MG63 (cell line): ENCODE data around the gene NID2. TPM values are rescaled to one million over a fixed set of nuclear protein-coding genes. Genes with fewer than 3 reads are reported as not detected.

Source experiments
- DNase-seq: peaks from one replicate; pipeline ENCODE4 v3.0.0-alpha.2; 2020
- H3K27me3 ChIP-seq: fragments of 250-450 bp; sonication (Bioruptor Pico); 2 replicates; pipeline ENCODE4 v1.5.1; 2020; ENCODE audit warnings: mild to moderate bottlenecking, moderate library complexity
- H3K36me3 ChIP-seq: fragments of 250-450 bp; sonication (Bioruptor Pico); 2 replicates; pipeline ENCODE4 v1.5.1; 2020; ENCODE audit warnings: mild to moderate bottlenecking, moderate library complexity
- H3K4me3 ChIP-seq: fragments of 250-450 bp; sonication (Bioruptor Pico); 2 replicates; pipeline ENCODE4 v1.5.1; 2020; ENCODE audit warnings: mild to moderate bottlenecking, moderate library complexity
- H3K9me3 ChIP-seq: fragments of 250-450 bp; sonication (Bioruptor Pico); 2 replicates; pipeline ENCODE4 v1.5.1; 2020; ENCODE audit warnings: mild to moderate bottlenecking, moderate library complexity
- total RNA-seq: library from RNA; depleted of rRNA; stranded (reverse); fragments of >200 nt; shearing (Covaris generic); gene quantifications from 2 replicates; pipeline ENCODE4 v1.2.3, GENCODE V29; 2014; ENCODE audit warnings: low replicate concordance

NID2 gene
- total RNA-seq, 1 experiment from 2014 or later = 2.3 TPM

DNA sequence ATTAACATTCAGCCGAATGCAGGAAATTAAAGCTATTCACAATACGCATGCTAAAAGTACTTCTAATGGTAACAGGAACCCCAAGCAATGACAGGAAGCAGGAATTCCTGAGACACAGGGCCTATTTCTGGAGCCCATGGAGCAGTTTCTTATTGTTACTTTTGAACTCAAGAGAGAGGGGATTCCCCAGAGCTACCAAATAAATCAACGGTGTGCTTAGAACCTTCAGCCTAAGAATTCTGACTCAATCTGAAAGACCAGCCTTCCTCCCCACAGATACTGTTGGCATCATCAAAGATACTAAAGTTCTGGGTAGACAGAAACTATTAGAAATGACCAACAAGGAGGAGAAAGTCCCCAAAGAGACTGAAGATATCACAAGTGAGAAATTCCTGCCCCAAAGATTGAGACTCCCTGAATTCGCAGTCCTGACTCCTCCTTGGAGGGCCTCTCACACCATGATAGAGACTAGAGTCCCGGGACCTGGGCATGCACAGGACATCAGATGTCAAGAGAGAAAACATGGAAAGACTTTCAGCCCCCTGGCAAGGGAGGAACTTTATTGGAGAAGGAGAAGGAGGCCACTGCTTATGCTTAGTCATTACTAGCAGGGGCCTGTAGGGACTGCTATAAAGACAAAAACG is 46.8 kb downstream of the NID2 start:
- H3K36me3 ChIP-seq = no peaks in the 10 kb centered on the region
- no peaks in the 10 kb centered on the region for H3K27me3 ChIP-seq
- H3K4me3 ChIP-seq = no peak overlapping the region
- no peaks in the 10 kb centered on the region for H3K9me3 ChIP-seq
- DNase-seq = no peak

- Histone ChIP-seq H3K4me3 (no peak overlapping the region), H3K36me3 (no peaks in the 10 kb centered on the region), H3K9me3 (no peaks in the 10 kb centered on the region), H3K27me3 (no peaks in the 10 kb centered on the region)
- DNase-seq = no peak
These were observed 47.8 kb downstream of the NID2 start for GRCh38 chr14:52020866-52021717.

DNA sequence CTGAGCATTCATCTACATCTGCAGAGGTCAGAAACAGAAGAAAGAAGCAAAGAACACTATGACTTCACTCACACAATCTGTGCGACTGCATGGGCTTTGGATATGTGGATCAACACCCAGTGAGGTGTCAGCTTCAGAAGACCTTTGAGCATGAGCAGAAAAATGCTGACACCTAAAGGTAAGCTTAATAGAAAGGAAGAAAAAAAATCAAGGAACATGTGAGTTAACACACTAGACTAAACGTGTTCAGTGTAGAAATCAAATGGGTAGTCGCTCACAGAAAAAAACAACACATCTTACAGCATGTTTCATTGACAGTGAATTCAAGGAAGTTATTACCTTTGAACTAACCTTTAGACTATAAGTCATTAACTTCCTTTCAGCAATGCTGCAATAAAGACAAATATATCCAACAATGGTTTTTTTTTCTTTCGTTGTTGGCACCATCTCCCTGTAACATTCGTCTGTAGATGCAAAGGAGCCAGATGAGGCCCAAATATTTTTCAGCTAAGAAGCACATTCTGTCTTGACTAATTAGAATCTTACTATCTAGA is 48.6 kb downstream of the NID2 start:
- Histone ChIP-seq H3K4me3 (no peak overlapping the region), H3K27me3 (no peaks in the 10 kb centered on the region), H3K36me3 (no peaks in the 10 kb centered on the region), H3K9me3 (no peaks in the 10 kb centered on the region)
- no peak for DNase-seq

DNA sequence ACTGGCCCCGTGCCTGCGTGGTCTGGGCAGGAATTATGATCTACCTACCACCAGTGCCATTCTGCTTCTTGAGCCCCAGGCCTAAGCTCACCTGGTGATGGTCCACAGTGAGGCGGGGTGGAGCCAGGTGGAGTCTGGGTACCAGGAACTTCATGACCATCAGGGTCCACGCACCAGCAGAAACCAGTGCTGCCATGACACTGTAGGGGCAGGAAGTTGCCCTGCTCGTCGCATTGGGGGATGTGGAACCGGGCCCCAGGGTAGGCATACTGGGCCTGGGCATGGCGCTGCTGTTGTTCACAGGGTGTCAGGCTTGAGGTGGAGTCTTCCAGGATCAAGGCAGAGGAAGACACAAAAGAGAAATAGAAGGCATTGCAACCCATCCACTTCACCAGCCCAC is 49.9 kb downstream of the NID2 start:
- no peak for DNase-seq
- Histone ChIP-seq H3K36me3 (no peaks in the 10 kb centered on the region), H3K9me3 (no peaks in the 10 kb centered on the region), H3K27me3 (no peaks in the 10 kb centered on the region), H3K4me3 (no peak overlapping the region)

DNA sequence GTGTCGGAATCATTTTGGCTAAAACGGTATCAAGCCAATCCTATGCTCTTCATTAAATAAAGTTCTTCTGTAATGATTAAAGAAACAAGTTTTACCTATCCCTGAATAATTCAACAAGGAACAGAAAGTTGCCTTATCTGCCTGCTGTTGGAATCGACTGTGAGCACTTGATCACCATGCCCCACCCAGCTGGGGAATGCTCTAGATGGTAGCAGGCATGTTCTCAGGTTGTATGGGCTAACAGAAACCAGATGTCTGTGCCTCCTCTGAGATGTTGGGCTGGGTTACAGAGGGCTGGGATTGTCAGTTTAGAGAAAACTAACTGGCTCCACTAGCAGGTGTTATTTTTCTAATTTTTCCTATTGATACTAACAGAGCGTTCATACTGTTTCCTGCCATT is 50.6 kb downstream of the NID2 start:
- Histone ChIP-seq H3K27me3 (no peaks in the 10 kb centered on the region), H3K4me3 (no peak overlapping the region), H3K9me3 (no peaks in the 10 kb centered on the region), H3K36me3 (no peaks in the 10 kb centered on the region)
- no peak for DNase-seq

DNA sequence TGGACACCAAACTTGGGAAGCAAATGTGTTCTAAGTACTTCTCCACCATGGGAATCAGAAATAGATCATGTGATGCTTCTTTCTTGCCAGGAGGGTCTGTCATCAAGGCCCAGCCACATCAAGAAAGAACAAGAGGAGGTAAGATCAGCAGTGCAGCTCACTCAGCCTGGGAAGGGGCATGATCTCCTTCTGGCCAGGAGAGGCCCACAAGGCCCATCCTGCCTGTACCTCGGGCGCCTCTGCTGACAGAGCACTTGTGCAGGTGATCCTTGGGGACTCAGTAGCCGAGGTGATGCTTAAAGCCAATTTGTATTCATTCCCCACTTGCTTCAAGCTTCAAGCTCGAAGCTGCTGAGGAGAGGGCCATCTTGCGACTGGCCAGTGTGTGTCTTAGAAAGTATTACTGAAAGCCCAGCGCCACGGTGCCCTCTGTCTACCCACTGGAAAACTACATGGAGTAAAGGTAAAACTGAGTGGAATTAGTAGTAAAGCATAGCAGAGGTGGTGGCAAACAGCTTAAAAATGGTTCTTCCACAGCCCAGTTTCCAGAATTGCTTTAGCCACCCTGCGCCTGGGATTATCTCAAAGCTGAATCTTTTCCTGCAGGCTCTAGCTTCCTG is 53.3 kb downstream of the NID2 start:
- peak; percentile 11 for DNase-seq

DNA sequence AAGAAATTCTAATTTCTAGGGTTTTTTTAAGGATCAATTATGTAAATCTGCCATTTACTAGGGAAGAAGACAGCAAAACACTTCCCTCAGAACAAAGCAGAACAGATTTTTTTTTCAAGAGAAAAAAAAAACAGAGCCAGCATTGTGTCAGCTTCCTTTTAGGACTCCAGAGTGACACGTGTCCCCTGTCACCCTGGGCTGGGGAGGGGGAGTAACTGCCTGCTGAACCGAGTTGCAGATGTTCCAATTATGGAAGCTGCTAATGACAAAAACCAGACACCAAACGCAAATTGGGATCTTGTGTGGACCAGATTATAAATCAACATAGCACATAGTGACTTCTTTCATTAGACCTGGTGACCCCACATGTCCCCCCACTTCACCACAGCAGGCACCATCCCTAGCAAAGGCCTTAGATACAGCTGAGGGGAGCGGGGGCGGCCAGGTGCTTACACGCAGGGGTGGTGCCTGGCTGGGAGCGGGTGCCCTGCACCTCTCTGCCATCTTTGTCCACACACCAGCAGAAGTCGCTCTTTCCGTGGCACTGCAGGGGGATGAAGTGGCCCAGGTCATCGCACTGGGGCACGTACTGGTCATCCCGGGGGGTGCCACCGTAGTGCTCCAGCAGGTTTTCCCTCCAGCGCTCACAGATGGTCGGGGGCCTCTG is 54.1 kb downstream of the NID2 start:
- no peak overlapping the region for H3K4me3 ChIP-seq
- peaks cover 5% of the 10 kb centered on the region; the same call in 1 of the 2 replicates for H3K36me3 ChIP-seq
- DNase-seq = no peak

More for the DNA sequence above, 53.3 kb downstream of the NID2 start:
- H3K36me3 ChIP-seq = peaks cover 2% of the 10 kb centered on the region; the same call in 1 of the 2 replicates
- no peaks in the 10 kb centered on the region for H3K27me3 ChIP-seq
- H3K4me3 ChIP-seq = no peak overlapping the region
- H3K9me3 ChIP-seq = no peaks in the 10 kb centered on the region

GRCh38 chr14:52013984-52014600 is 54.8 kb downstream of the NID2 start:
- no peak for DNase-seq
- Histone ChIP-seq H3K36me3 (peaks cover 5% of the 10 kb centered on the region; the same call in 1 of the 2 replicates), H3K27me3 (no peaks in the 10 kb centered on the region), H3K9me3 (no peaks in the 10 kb centered on the region), H3K4me3 (no peak overlapping the region)

More for the DNA sequence above, 54.1 kb downstream of the NID2 start:
- Histone ChIP-seq H3K9me3 (no peaks in the 10 kb centered on the region), H3K27me3 (no peaks in the 10 kb centered on the region)

GRCh38 chr14:52012635-52013034 is 56.2 kb downstream of the NID2 start:
- Histone ChIP-seq H3K9me3 (no peaks in the 10 kb centered on the region), H3K4me3 (no peak overlapping the region), H3K27me3 (no peaks in the 10 kb centered on the region), H3K36me3 (peaks cover 9% of the 10 kb centered on the region)
- DNase-seq = peak; percentile 51

DNA sequence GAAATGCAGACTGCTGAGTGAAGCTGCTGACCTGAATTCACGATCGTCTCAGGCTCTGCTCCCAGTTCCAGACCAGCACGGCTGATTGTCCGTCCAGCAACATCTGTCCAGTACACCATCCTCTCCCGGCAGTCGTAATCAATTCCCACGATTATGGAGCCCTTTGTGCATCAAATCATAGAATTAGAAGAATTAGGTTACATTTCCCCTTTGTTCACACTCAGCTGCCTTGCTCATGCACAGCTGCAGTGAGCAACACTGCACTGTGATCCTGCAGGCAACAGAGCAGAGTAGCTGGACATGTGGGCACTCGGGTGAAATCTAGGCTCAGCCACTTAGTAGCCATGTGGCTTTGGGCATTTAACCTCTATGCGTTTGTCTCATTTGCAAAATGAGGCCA is 57.3 kb downstream of the NID2 start:
- no peaks in the 10 kb centered on the region for H3K27me3 ChIP-seq

DNA sequence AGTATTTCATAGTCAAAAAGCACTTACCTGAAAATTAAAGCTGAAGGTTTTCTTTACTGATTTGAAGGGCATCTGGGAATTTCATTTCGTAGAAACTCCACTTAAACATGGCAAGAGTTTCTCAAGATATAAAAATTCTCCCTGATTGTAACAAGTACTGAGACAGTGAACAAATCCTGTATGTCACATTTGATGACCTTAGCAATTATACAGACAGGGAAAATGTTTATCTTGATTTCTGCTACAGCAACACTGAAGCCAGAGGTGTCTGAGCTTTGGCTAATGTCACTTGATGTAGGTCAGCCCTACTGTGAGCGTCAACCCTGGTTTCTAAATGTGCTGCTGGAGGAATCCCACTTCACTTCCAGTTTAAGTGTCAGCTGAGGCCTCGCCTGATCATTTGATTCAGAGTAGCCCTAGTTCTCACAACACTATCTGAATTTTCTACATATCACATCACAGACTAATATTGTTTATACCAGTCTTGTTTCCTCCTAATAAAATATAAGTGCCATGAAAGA is 58.6 kb downstream of the NID2 start:
- H3K9me3 ChIP-seq = no peaks in the 10 kb centered on the region
- DNase-seq = no peak
- H3K36me3 ChIP-seq = peaks cover 24% of the 10 kb centered on the region
- no peak overlapping the region for H3K4me3 ChIP-seq
- no peaks in the 10 kb centered on the region for H3K27me3 ChIP-seq

More for the DNA sequence above, 57.3 kb downstream of the NID2 start:
- H3K9me3 ChIP-seq = no peaks in the 10 kb centered on the region
- peaks cover 19% of the 10 kb centered on the region for H3K36me3 ChIP-seq
- H3K4me3 ChIP-seq = no peak overlapping the region
- DNase-seq = no peak

DNA sequence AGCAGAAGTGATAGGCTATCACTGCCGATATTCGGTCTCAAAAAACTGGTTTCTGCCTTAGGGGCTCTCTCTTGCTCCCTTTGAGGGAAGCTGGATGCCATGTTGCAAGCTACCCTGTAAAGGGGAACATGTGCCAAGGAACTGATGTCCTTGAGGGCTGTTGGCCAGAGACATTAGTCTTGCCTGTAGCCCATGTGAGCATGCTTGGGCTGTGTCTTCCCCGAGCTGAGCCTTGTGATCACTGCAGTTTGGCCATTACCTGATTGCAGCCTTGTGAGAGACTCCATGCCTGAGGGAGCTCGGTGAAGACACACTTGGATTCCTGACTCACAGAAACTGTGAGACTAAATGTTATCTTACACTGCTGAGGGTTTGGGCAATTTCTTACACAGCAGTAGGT is 60.7 kb downstream of the NID2 start:
- no peak for DNase-seq
- no peaks in the 10 kb centered on the region for H3K9me3 ChIP-seq
- H3K27me3 ChIP-seq = no peaks in the 10 kb centered on the region
- H3K36me3 ChIP-seq = peaks cover 45% of the 10 kb centered on the region
- H3K4me3 ChIP-seq = no peak overlapping the region

- Histone ChIP-seq H3K27me3 (no peaks in the 10 kb centered on the region), H3K36me3 (peaks cover 48% of the 10 kb centered on the region), H3K4me3 (no peak overlapping the region), H3K9me3 (no peaks in the 10 kb centered on the region)
- DNase-seq = no peak
These were observed 61.2 kb downstream of the NID2 start for GRCh38 chr14:52007637-52008036.

GRCh38 chr14:52007211-52007610 is 61.6 kb downstream of the NID2 start:
- Histone ChIP-seq H3K4me3 (no peak overlapping the region), H3K36me3 (peaks cover 49% of the 10 kb centered on the region), H3K27me3 (no peaks in the 10 kb centered on the region), H3K9me3 (no peaks in the 10 kb centered on the region)
- DNase-seq = no peak

- no peaks in the 10 kb centered on the region for H3K9me3 ChIP-seq
- H3K4me3 ChIP-seq = no peak overlapping the region
- H3K36me3 ChIP-seq = peaks cover 54% of the 10 kb centered on the region
- no peaks in the 10 kb centered on the region for H3K27me3 ChIP-seq
- no peak for DNase-seq
These were observed 62.5 kb downstream of the NID2 start for GRCh38 chr14:52006361-52006760.

DNA sequence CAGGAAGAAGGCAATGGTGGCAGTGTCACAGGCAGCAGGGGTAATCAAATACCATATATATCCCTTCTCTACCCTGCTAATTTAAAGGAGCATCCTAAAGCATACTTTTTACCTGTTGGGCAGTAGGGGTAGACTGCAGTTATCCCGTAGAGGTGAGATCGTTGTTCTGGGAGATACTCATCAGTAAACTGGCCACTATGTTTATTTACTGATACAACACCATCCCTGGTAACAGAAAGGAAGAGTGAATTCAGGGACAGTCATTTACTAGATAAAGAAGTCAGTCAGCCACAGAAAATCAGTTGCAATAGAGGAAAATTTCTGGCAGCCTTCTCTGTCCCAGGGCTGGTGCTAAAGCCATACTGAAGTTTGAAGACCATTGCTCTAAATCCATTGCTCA is 63.2 kb downstream of the NID2 start:
- no peak overlapping the region for H3K4me3 ChIP-seq
- H3K9me3 ChIP-seq = no peaks in the 10 kb centered on the region
- no peak for DNase-seq
- peaks cover 60% of the 10 kb centered on the region for H3K36me3 ChIP-seq
- H3K27me3 ChIP-seq = no peaks in the 10 kb centered on the region
